Fibroblast of lung (primary cell): Measurements from ENCODE around the gene TSPO.

ENCODE experiments used
- CTCF ChIP-seq, 2 donors: IDR thresholded peaks in 1 of 2; conservative IDR thresholded peaks in 1 of 2; 1 replicate in 1 of 2; 2 replicates in 1 of 2; pipeline ENCODE4 v1.5.1; 2011 to 2012; ENCODE audit warnings: low read length in 2 of 2, control low read depth in 1 of 2, inconsistent platforms in 1 of 2, low read depth in 1 of 2, mild to moderate bottlenecking in 1 of 2
- EZH2 ChIP-seq: IDR thresholded peaks from 2 replicates; pipeline ENCODE4 v1.5.1; 2012; ENCODE audit warnings: low read length, control low read depth, mild to moderate bottlenecking; ENCODE audit errors: missing control alignments

- no peak for TF ChIP-seq CTCF (conservative IDR thresholded peaks at IDR 0.05 in 1 of 2, IDR thresholded peaks at IDR 0.05 in 1 of 2; ENCODE audit: low read depth in 1 of 2, low read length in 2 of 2)
- TF ChIP-seq EZH2: no peak
These were observed 5.1 kb downstream of the TSPO start for GRCh38 chr22:43156413-43156812.
